ENCODE measurements around the gene HORMAD1.
"Not testable (repeated sequence)": the region's sequence is repeated elsewhere in the genome, so short reads cannot be mapped to it uniquely, and the experiment has no call there.

Gene HORMAD1
- long read RNA-seq, result 0 reads

GRCh38 chr1:150720703-150721102, at the start of gene HORMAD1:
TSS of gene HORMAD1 (minus strand) at chr1:150720895. CDS start at chr1:150719505, 1,390 bp downstream.
- DNase-seq (ENCODE audit: low read depth in 1 of 2, low spot score in 1 of 2), result no peak
- H3K27ac ChIP-seq (replicated peaks), result no peak within 1 kb of the TSS
- H3K4me3 ChIP-seq (replicated peaks; ENCODE audit: insufficient read depth, low read length), result no peak within 1 kb of the TSS
- no peak for TF ChIP-seq REST (IDR thresholded peaks at IDR 0.05; ENCODE audit: insufficient replicate concordance, low read depth)
- no peak for TF ChIP-seq SPI1 (IDR thresholded peaks at IDR 0.05; ENCODE audit: borderline replicate concordance, low read depth)
- no peak for TF ChIP-seq GABPA (IDR thresholded peaks at IDR 0.05; ENCODE audit: low read depth)
- TF ChIP-seq, protein P1, sequence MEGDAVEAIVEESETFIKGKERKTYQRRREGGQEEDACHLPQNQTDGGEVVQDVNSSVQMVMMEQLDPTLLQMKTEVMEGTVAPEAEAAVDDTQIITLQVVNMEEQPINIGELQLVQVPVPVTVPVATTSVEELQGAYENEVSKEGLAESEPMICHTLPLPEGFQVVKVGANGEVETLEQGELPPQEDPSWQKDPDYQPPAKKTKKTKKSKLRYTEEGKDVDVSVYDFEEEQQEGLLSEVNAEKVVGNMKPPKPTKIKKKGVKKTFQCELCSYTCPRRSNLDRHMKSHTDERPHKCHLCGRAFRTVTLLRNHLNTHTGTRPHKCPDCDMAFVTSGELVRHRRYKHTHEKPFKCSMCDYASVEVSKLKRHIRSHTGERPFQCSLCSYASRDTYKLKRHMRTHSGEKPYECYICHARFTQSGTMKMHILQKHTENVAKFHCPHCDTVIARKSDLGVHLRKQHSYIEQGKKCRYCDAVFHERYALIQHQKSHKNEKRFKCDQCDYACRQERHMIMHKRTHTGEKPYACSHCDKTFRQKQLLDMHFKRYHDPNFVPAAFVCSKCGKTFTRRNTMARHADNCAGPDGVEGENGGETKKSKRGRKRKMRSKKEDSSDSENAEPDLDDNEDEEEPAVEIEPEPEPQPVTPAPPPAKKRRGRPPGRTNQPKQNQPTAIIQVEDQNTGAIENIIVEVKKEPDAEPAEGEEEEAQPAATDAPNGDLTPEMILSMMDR (IDR thresholded peaks at IDR 0.05; ENCODE audit: insufficient read depth, low read length), result no peak
- no peak for TF ChIP-seq POLR2AphosphoS5 (IDR thresholded peaks at IDR 0.05; ENCODE audit: low read depth)
- no peaks in the 10 kb centered on the region for H3K27me3 ChIP-seq (ENCODE audit: insufficient read depth, poor library complexity, severe bottlenecking)

GRCh38 chr1:150767704-150768103, 47.0 kb upstream of the HORMAD1 start:
- DNase-seq (ENCODE audit: low read depth in 1 of 2, low spot score in 1 of 2); H3K27ac ChIP-seq (replicated peaks); H3K27me3 ChIP-seq (ENCODE audit: insufficient read depth, poor library complexity, severe bottlenecking); H3K4me3 ChIP-seq (replicated peaks; ENCODE audit: insufficient read depth, low read length): not testable (repeated sequence)

GRCh38 chr1:150765977-150766301, 45.2 kb upstream of the HORMAD1 start:
- peak overlapping the region; percentile 92 for H3K27ac ChIP-seq (replicated peaks)
- not testable (repeated sequence) for DNase-seq (ENCODE audit: low read depth in 1 of 2, low spot score in 1 of 2); H3K4me3 ChIP-seq (replicated peaks; ENCODE audit: insufficient read depth, low read length); H3K27me3 ChIP-seq (ENCODE audit: insufficient read depth, poor library complexity, severe bottlenecking)

DNA sequence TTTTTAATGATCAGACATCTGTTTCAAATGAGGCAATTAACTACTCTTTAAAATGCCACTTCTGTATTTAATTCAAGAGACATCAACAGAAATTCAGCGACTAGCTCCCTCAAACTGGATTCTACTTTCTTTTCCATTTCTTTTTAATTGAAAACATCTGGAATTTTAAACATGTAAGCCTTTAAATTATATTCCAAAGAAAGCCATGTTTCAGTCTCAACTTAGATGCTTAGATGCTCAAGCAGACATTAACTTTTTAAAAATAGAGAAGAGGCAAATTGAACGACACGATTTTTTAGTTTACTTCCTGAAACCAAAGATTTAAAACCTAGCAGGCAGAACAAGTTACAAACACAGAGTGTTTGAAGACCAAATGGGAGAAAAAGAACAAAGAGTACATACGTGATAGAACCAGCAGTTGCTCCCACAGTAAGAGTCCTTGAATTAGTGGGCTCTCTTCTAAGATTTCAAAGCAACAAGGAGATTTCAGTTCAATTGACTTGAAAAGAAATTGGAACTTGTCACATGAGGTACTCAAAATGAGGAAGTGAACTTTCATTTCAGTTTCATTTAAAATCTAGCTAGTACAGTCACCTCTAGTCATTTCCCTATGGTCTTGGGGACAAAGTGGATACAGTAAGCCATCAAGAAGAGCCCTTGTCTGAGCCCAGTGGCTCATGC, 44.7 kb upstream of the HORMAD1 start, which contains the start of gene CTSS:
TSS of gene CTSS (minus strand) at position 483 of the 681 bp plus-strand sequence. CDS start 1,015 bp downstream, outside the sequence.
- no peaks in the 10 kb centered on the region for H3K27me3 ChIP-seq (ENCODE audit: insufficient read depth, poor library complexity, severe bottlenecking)
- peak in 1 of 2 experiments; percentile 43 for DNase-seq (ENCODE audit: low read depth in 1 of 2, low spot score in 1 of 2)
- H3K4me3 ChIP-seq (replicated peaks; ENCODE audit: insufficient read depth, low read length), result peak within 1 kb of the TSS; percentile 46
- H3K27ac ChIP-seq (replicated peaks), result peak within 1 kb of the TSS; percentile 92
- peak; percentile 99 for TF ChIP-seq SPI1 (IDR thresholded peaks at IDR 0.05; ENCODE audit: borderline replicate concordance, low read depth)
- TF ChIP-seq POLR2AphosphoS5 (IDR thresholded peaks at IDR 0.05; ENCODE audit: low read depth), result no peak

- Histone ChIP-seq H3K27me3 (ENCODE audit: insufficient read depth, poor library complexity, severe bottlenecking) (no peaks in the 10 kb centered on the region), H3K4me3 (replicated peaks; ENCODE audit: insufficient read depth, low read length) (peak overlapping the region; percentile 46), H3K27ac (replicated peaks) (peak overlapping the region; percentile 92)
- DNase-seq (ENCODE audit: low read depth in 1 of 2, low spot score in 1 of 2), result peak in 1 of 2 experiments; percentile 14
- TF ChIP-seq GABPA (IDR thresholded peaks at IDR 0.05; ENCODE audit: low read depth) (no peak), POLR2AphosphoS5 (IDR thresholded peaks at IDR 0.05; ENCODE audit: low read depth) (no peak), REST (IDR thresholded peaks at IDR 0.05; ENCODE audit: insufficient replicate concordance, low read depth) (no peak), SPI1 (IDR thresholded peaks at IDR 0.05; ENCODE audit: borderline replicate concordance, low read depth) (no peak)
- TF ChIP-seq, protein P1 (IDR thresholded peaks at IDR 0.05; ENCODE audit: insufficient read depth, low read length), result no peak
Observed at GRCh38 chr1:150764617-150765101, 44.0 kb upstream of the HORMAD1 start.
